Fibroblast of upper back skin (primary cell): ENCODE measurements around the gene SLC27A1.
"Not testable (repeated sequence)": the region's sequence is repeated elsewhere in the genome, so short reads cannot be mapped to it uniquely, and the experiment has no call there.

Experiments
- DNase-seq: peaks from one replicate; pipeline ENCODE4 v3.0.0-alpha.2; 2013

Gene SLC27A1

DNA sequence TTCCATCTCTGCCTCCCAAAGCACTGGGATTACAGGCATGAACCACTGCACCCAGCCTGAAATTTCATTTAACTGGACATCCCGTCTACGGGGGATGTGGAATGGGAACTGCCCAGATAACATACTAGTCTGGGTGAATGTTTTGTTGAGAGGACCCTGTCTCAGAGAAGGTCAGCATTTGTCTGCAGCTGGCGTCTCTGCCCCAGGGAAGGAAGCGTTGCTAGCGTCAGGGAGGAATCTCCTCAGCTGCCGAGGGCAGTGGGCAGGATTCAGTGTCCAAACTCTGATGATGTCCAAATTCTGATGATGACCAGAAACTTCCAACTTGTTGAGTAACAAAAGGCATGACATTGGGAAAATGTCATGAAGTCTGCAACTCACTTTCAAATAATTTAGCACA, 12.7 kb upstream of the SLC27A1 start:
- no peak for DNase-seq

DNA sequence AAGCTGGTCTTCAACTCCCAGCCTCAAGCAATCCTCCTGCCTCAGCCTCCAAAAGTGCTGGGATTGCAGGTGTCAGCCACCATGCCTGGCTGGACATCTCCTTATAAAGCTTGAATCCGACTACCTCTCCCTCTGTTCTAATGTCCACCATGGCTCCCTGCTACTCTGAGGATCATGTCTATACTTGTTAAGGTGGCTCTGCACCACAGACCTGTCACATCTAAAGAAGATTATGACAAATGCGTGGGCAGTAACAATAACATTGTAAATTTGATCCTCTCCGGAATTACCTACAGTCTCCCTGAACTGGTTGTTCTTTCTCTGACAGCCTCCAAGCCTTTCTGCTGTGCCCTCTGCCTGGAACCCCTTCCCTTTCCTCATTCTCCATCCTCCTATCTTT, 11.4 kb upstream of the SLC27A1 start:
- no peak for DNase-seq

DNA sequence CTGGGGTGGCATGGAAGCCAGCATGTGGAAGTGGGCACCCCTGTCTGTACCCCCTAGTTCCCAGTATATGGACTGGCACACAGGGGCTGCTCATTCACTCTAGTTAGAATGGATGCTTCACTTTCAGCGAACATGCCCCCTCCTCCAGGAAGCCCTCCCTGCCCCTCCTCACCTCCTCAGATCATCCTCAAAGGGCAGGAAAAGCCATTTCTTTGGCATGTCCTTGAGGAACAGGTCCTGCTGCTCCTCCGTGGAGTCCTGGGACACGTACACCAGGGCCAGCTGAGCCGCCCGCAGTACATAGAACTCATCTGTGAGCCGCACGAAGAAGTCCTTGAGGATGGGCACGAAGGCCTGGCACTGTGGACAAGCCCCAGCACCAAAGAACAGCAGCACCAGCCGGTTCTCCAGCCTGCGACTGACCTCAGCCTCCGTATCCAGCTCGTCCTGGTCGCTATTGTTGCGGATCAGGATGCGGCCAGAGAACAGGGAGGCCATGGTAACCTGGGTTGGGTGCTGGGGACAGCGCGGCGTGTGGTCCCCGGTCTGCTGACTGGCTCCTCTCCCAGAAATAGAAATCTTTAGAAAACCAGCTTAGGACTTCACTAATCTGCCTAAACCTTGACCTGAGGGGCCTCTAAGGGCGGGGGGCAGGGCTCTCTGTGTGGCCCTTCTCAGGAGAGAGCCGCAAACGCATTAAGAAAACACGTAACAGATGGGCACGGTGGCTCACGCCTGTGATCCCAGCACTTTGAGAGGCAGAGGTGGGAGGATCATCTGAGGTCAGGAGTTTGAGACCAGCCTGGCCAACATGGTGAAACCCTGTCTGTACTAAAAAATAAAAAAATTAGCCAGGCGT, 9.7 kb upstream of the SLC27A1 start, which contains the start of gene NXNL1:
Gene NXNL1 (minus strand): TSS at position 555 of the 859 bp plus-strand sequence. CDS start 57 bp downstream, at position 498.
- no peak for DNase-seq

DNA sequence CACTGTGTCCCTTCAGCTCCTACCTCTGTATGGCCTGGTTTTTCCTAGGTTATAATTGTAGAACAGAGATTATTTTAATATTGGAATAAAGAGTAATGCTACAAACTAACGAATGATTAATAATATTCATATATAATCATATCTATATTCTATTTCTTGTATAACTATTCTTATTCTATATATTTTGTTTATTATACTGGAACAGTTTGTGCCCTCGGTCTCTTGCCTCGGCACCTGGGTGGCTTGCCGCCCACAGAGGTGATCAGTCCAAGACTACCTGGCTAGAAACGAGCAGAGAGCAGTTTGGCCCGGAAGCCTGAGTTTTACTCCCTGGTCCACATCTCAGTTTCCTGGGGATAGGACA, 3.9 kb upstream of the SLC27A1 start:
- DNase-seq: no peak

DNA sequence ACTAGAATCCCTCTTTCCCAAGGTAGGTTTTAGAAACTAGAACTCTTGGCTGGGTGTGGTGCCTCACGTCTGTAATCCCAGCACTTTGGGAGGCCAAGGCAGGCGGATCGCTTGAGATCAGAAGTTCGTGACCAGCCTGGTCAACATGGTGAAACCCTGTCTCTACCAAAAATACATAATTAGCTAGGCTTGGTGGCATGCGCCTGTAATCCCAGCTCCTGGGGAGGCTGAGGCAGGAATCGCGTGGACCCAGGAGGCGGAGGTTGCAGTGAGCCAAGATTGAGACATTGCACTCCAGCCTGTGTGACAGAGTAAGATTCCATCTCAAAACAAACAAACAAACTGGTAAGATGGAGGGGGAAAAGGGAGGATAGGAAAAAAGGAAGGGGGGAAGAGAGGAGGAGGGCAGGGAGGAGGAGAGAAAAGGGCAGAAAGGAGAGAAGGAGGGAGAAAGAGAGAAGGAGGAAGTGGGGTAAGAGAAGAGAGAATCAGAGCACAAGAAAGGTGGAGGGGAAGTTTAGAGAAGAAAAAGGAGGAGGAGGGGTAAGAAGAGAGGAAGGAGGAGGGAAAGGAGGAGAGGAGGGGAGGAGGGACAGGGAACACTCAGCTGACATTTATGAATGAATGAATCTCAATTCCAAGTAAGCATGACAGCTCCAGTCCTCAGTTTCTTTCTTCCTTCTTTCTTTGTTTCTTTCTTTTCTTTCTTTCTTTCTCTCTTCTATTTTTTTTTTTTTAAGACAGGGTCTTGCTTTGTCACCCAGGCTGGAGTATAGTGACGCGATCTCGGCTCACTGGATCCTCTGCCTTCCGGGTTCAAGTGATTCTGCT, 2.6 kb upstream of the SLC27A1 start:
- DNase-seq: no peak

DNA sequence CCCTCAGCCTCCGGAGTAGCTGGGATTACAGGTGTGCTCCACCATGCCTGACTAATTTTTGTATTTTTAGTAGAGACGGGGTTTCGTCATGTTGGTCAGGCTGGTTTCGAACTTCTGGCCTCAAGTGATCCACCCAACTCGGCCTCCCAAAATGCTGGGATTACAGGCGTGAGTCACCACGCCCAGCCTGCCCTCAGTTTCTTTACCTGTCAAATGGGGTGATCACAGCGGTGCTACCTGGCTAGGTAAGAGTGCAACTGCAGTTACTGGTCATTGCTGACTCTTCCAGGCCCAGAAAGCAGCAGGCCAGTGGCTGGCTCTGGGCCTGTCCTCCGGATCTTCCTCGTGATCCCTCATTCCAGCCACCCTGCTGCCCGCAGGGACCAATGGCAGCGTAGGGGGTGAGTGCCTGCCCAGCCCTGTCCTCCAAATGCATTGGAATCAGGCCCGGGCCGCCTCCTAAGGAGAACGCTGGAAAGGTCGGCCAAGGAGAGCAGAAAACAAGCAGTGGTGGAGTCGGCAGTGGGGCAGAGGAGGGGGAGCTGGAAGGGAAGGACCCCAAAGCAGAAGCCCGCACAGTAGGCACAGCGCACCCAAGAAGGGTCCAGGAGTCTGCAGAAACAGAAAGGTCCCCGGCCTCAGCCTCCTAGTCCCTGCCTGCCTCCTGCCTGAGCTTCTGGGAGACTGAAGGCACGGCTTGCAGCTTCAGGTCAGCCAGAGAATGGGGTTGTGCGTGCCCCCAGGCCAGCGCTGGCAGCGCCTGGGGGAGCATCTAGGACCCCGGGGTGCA, 1.8 kb upstream of the SLC27A1 start:
- DNase-seq: no peak

DNA sequence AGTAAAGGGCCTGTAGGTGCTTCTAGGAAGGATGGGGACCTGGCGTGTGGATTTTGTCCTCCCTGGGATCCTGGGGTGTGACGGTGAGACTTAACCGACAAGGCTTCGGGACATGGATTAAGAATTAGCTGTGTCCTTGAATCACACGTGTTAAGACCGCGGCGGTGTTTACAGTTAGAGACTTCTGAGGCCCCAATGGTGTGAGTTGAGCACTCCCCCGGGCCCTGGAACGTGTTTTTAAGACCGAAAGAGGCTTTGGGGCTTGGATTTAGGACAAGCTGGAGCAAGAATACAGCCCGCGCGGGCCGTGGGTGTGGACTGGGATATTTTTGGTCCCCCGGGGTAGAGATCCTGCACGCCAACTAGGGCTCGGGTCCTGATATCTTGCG, 1.2 kb upstream of the SLC27A1 start:
- no peak for DNase-seq

DNA sequence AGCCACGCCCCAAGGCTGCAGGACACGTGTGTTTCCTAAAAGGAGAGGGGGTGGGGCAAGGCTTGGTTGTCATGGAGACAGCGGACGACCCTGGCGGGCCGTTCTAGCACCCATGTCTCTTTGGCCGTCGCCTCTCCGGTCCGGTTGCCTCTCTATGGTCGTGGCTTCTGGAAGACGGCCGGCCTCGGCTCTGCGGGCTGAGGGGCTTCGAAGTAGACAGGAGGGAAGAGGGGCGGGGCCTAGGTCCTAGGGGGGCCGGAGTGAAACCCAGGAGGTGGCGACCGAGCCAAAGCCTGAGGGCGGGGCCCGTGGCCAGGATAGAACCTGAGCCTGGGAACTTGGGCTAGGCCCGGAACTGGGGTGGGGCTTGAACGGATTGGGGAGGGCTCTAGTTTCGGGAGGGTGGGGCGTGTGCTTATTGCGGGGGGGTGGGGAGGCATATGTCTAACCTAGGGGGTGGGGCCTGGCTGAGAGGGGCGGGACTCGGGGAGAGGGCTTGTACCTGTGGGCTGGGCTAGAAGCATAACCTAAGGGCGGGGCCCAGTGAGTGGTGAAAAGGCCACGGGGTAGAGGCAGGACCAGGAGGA, 750 bp upstream of the SLC27A1 start:
- DNase-seq: peak; percentile 95

DNA sequence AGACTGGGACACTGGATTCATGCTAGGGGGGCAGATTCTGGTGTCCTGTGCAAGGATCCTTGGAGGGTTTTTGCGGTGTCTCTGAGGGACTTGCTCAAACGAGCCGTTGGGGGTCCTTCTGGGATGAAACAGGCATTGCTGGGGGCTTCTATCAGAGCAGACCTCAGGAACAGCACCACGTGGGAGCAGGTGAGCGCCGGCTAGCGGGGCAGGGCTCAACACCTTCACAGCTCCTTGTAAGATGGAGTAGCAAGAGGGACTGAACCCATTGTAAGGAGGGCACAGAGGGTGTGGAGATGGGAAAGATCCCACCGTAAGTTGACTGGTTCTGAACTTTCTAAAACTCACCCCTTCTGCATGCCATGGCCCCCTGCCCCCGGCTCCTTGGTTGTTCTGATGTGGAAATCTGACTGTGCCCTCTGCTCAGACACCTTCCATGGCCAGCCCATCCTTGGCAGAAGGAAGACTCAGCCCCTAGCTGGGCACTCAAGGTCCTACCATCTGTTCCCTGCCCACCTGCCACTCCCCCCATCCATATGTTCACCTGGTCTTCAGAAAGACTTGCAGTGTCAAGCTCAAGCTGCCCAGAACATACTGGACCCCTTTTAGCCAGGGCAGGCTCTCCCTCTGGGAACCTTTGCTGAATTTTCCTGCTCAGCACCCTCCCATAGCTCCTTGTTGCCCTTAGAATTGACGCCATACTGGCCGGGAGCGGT, 1.2 kb downstream of the SLC27A1 start:
- no peak for DNase-seq

DNA sequence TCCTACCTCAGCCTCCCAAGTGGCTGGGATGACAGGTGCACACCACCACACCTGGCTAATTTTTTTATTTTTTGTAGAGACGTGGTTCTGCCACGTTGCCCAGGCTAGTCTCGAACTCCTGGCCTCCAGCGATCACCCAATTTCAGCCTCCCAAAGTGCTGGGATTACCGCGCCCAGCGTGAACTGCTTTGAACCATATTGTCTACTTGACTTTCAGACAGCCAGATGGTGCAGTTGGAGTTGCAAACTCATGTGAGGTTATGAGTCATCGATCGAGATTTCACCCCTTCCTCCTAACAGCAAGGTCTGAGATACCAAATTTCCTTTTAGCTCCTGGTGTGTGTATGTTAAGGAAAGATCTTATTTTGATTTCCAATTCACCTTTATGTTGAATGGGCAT, 2.7 kb downstream of the SLC27A1 start:
- DNase-seq: peak; percentile 84

DNA sequence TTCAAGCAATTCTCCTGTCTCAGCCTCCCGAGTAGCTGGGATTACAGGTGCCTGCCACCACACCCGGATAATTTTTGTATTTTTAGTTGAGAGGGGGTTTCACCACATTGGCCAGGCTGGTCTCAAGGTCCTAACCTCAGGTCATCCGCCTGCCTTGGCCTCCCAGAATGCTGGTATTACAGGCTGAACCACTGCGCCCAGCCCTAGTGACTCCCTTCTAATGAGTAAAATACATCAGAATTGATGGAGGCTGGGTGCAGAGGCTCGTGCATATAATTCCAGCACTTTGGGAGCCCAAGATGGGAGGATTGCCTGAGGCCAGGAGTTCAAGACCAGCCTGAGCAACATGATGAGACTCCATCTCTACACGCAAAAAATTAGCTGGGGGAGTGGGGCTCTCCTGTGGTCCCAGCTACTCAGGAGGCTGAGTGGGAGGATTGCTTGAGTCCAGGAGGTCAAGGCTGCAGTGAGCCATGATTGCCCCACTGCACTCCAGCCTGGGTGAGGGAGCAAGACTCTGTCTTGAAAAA, 4.8 kb downstream of the SLC27A1 start:
- DNase-seq: not testable (repeated sequence)

DNA sequence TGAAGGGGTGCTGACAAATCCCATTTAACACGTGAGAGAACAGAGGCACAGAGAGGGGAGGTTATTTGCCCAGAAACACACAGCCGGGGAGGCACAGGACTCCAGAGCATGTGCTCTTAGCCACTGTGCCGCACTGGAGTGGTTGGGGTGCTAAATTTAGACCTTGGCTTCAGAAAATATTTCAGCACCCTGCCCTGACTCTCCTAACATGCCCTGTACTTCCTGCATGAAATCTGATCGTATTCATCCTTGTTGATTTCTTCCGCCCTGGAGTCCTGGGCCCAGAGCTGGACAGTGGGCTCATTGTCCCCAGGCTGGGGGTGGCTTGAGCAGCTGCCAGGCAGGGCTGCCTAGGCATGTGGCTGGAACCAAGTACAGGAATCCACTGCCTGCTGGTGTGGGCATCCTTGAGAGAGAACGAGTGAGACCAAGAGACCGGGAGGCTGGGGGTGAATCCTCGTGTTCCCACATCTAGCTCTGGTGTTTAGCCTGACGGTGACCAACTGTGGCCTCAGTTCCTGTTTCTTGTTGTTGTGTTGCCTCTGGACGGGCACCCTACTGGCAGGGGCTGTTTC, 5.3 kb downstream of the SLC27A1 start:
- peak; percentile 32 for DNase-seq

DNA sequence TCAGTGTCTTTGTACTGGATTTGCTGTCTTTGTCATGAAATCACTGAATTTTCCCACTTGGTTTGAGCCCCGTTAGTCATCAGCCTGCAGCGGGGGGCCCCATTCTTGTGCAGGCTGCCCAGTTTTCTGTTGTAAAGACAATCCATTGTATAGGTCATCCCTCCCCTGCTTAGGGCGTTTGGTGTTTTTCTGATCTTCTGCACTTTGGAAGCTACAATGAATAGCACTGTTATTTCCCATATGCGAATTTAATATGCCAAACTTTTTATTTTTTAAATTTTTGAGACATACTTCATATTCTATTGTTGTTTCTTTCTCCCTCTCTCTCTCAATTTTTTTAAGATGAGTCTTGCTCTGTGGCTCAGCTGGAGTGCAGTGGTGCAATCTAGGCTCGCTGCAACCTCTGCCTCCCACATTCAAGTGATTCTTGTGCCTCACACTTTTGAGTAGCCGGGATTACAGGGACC, 9.0 kb downstream of the SLC27A1 start:
- DNase-seq: peak; percentile 79

DNA sequence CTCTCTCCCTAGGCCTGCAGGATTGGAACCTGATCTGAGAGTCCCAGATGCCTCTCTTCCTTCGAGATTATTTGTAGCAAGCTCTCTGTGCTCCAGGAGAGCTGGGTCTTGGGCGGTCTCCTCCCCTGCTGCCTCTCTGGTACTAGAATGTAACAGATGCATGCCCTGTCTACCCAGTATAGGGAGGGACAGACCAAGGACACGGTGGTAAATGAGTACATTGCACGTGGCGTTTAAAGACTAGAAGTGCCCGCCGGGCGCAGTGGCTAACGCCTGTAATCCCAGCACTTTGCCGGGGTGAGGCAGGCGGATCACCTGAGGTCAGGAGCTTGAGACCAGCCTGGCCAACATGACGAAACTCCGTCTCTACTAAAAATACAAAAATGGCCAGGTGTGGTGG, 11.7 kb downstream of the SLC27A1 start:
- no peak for DNase-seq

DNA sequence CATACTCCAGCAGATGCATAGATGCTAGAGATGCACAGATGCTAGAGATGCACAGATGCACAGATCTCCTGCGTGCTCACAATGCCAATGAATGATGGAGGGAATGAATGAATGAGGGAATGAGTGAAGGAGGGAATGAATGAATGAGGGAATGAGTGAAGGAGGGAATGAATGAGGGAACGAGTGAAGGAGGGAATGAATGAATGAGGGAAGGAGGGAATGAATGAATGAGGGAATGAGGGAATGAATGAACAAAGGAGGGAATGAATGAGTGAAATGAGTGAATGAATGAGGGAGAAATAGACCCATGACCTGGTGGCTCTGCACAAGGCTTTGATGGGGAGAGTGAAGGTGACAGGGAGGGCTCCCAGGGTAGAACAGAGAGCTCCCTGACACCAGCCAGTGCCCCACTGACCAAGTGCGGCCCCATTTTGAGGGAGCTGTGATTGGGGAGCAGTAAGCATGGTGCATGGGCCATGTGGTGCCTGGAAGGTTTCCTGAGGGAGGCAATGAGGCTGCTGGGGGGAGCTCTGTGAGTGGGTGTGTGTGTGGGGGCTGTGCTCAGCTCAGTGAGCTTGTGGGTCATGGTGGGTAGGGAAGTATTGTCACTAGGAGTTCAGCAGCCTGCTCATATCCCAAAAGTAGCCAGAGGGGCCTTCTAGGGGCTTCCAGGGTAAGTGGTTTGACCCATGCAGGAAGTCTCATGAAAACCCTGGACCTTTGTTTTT, 12.7 kb downstream of the SLC27A1 start:
- DNase-seq: no peak

DNA sequence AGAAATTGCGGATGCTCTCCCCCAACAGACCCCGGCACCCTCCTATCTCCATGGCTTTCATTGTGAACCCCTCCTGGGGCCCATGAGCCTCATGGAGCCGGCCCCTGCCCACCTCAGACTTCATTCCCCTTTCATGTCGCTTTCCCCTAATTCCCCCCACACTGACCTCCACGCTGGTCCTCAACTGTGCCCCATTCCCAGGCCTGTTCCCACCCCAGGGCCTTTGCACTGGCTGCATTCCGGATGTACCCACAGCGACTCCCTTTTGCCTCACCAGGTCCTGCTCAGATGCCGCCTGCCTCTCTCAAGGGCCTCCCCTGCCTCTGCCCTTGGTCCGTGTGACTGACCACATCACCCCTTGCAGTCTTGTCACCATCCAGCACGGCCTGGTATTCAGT, 13.3 kb downstream of the SLC27A1 start:
- no peak for DNase-seq

DNA sequence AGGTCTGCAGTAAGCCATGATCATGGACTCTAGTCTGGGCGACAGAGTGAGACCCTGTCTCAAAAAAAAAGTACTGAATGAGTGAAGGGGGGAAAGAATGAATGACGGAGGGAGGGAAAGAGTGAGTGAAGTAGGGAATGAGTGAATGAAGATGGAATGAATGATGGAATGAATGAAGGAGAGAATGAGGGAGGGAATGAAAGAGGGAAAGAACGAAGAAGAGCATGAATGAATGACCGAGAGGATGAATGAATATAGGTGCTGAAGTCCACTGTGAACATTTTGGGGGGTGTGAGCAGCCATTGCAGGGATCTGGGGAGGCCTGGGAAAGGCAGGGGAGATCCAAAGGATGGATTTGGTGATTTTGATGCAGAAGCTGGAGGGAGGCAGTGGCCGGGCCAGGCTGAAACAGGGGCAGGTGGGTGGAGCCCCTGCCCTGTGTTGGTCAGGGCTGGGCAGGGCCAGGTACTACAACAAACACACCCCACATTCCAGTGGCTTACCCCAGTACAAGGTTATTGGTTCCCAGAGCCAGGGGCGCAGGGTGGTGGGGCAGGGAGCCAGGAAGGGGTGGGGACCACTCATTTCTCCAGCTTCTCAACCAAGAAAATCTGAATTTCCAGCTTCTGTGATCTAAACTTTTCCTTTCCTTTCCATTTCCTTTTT, 14.3 kb downstream of the SLC27A1 start:
- no peak for DNase-seq

DNA sequence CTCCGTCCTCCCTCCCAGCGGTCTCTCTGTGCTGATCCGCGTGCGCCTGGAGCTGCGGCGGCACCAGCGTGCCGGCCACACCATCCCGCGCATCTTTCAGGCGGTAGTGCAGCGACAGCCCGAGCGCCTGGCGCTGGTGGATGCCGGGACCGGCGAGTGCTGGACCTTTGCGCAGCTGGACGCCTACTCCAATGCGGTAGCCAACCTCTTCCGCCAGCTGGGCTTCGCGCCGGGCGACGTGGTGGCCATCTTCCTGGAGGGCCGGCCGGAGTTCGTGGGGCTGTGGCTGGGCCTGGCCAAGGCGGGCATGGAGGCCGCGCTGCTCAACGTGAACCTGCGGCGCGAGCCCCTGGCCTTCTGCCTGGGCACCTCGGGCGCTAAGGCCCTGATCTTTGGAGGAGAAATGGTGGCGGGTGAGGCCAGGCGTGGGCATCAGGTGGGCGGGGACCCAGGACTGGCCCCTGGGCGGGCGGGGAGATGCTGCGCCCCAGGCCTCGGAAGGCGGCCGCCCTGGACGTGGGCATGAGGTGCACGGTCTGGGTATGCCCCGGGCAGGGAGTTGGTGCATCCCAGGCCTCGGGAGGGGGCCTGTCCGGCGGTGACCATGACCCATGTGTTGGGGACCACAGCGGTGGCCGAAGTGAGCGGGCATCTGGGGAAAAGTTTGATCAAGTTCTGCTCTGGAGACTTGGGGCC, 16.4 kb downstream of the SLC27A1 start:
- DNase-seq: no peak
